Activated CD4-positive, alpha-beta memory T cell treated with anti-CD3 and anti-CD28 coated beads, Interleukin-2, amount 10 ng/mL, durations not matched to agents 7 days and 5 days (primary cell): ENCODE measurements around the gene NGB. TPM values are rescaled to one million over a fixed set of nuclear protein-coding genes. Genes with fewer than 3 reads are reported as not detected.
A peak's percentile ranks its signal among the peaks of the same experiment; 100 is the strongest.
"Not testable (repeated sequence)": the region's sequence is repeated elsewhere in the genome, so short reads cannot be mapped to it uniquely, and the experiment has no call there.

ENCODE experiments used
- CTCF ChIA-PET: fragments of 350-600 bp; sonication (Branson Sonifier 250); formaldehyde crosslinking; loops from one replicate; lab custom pipeline; 2021; ENCODE audit warnings: antibody characterized with exemption, inconsistent platforms; lab: Charles Lee
- POLR2A ChIA-PET: fragments of 350-600 bp; sonication (Branson Sonifier 250); formaldehyde crosslinking; loops from one replicate; lab custom pipeline; 2021; ENCODE audit warnings: antibody characterized with exemption; lab: Charles Lee
- DNase-seq: peaks from one replicate; pipeline ENCODE4 v3.0.0-alpha.2; 2020
- H3K27ac Mint-ChIP-seq: one replicate; pipeline ENCODE4 v1.8.0; 2021; ENCODE audit warnings: mild to moderate bottlenecking, mixed read lengths
- H3K27me3 Mint-ChIP-seq: one replicate; pipeline ENCODE4 v1.8.0; 2021; ENCODE audit warnings: mixed read lengths
- H3K36me3 Mint-ChIP-seq: one replicate; pipeline ENCODE4 v1.8.0; 2021; ENCODE audit warnings: low read depth, mixed read lengths
- H3K4me1 Mint-ChIP-seq: one replicate; pipeline ENCODE4 v1.8.0; 2021; ENCODE audit warnings: mixed read lengths
- H3K4me3 Mint-ChIP-seq: one replicate; pipeline ENCODE4 v1.8.0; 2021; ENCODE audit warnings: mild to moderate bottlenecking, mixed read lengths
- H3K9me3 Mint-ChIP-seq: one replicate; pipeline ENCODE4 v1.8.0; 2021; ENCODE audit warnings: mixed read lengths
- total RNA-seq, 2 experiments: library from RNA; stranded (reverse); gene quantifications; one replicate each; pipeline ENCODE4 v1.2.3, GENCODE V29; 2021

The NGB gene
- total RNA-seq: not detected

GRCh38 chr14:77271113-77271710 is at the start of gene NGB:
TSS of gene NGB (minus strand) at chr14:77271206. CDS start at chr14:77270937, 269 bp downstream.
- Mint-ChIP-seq H3K9me3 (peaks cover 2% of the 10 kb centered on the region), H3K27ac (no peak within 1 kb of the TSS), H3K36me3 (no peaks in the 10 kb centered on the region), H3K4me1 (peaks cover 1% of the 10 kb centered on the region), H3K4me3 (no peak within 1 kb of the TSS), H3K27me3 (peaks cover 42% of the 10 kb centered on the region)
- DNase-seq: no peak
- ChIA-PET POLR2A (no interaction called here), CTCF (interaction anchor here (0.7 kb wide), 1 partner anchor 24 kb away, joined by 3 read pairs; no protein-coding TSS in a partner anchor)

- H3K27ac Mint-ChIP-seq: peak within 1 kb of the TSS; percentile 97
- no peaks in the 10 kb centered on the region for H3K36me3 Mint-ChIP-seq
- DNase-seq: peak; percentile 93
- CTCF ChIA-PET: interaction anchor here (1.2 to 3.3 kb wide), 4 partner anchors 18 to 168 kb away, joined by 3 to 28 read pairs (median 10); partner anchors contain the start of genes SAMD15 and TMED8
- H3K9me3 Mint-ChIP-seq: no peaks in the 10 kb centered on the region
- H3K27me3 Mint-ChIP-seq: no peaks in the 10 kb centered on the region
- POLR2A ChIA-PET: interaction anchor here (0.8 to 4.4 kb wide), 13 partner anchors 8 to 440 kb away, joined by 3 to 39 read pairs (median 3); partner anchors contain the start of genes AHSA1, CIPC, SAMD15 and TMED8
- peak within 1 kb of the TSS; percentile 93 for H3K4me3 Mint-ChIP-seq
- peaks cover 25% of the 10 kb centered on the region for H3K4me1 Mint-ChIP-seq
Measured at GRCh38 chr14:77320238-77320935, 49.4 kb upstream of the NGB start, which contains the start of gene POMT2. TSS of gene POMT2 (minus strand) at chr14:77320883. CDS start at chr14:77320681, 202 bp downstream.

GRCh38 chr14:77319422-77319821 is 48.4 kb upstream of the NGB start:
- peaks cover 25% of the 10 kb centered on the region for H3K4me1 Mint-ChIP-seq
- no peaks in the 10 kb centered on the region for H3K27me3 Mint-ChIP-seq
- H3K4me3 Mint-ChIP-seq: peak overlapping the region; percentile 12
- no peak overlapping the region for H3K27ac Mint-ChIP-seq
- no peaks in the 10 kb centered on the region for H3K36me3 Mint-ChIP-seq
- H3K9me3 Mint-ChIP-seq: no peaks in the 10 kb centered on the region
- peak; percentile 14 for DNase-seq
- ChIA-PET POLR2A (interaction anchor here (4.4 kb wide), 1 partner anchor 57 kb away, joined by 39 read pairs; the partner anchor contains the start of genes SAMD15 and TMED8), CTCF (interaction anchor here (1.2 to 3.3 kb wide), 3 partner anchors 17 to 167 kb away, joined by 3 to 28 read pairs (median 3); partner anchors contain the start of genes SAMD15 and TMED8)

GRCh38 chr14:77318756-77319155 is 47.8 kb upstream of the NGB start:
- H3K27me3 Mint-ChIP-seq, H3K4me3 Mint-ChIP-seq, DNase-seq, POLR2A ChIA-PET, H3K9me3 Mint-ChIP-seq, H3K36me3 Mint-ChIP-seq, H3K27ac Mint-ChIP-seq: not testable (repeated sequence)
- peaks cover 25% of the 10 kb centered on the region for H3K4me1 Mint-ChIP-seq
- CTCF ChIA-PET: interaction anchor here (0.7 to 1.2 kb wide), 2 partner anchors 58 to 172 kb away, joined by 3 to 4 read pairs; partner anchors contain the start of genes SAMD15 and TMED8

GRCh38 chr14:77318006-77318553 is 47.1 kb upstream of the NGB start:
- no peak overlapping the region for H3K27ac Mint-ChIP-seq
- ChIA-PET POLR2A (no interaction called here), CTCF (no interaction called here)
- no peaks in the 10 kb centered on the region for H3K27me3 Mint-ChIP-seq
- no peaks in the 10 kb centered on the region for H3K9me3 Mint-ChIP-seq
- H3K36me3 Mint-ChIP-seq: no peaks in the 10 kb centered on the region
- DNase-seq: peak; percentile 14
- H3K4me1 Mint-ChIP-seq: peaks cover 25% of the 10 kb centered on the region
- H3K4me3 Mint-ChIP-seq: no peak overlapping the region

- peaks cover 15% of the 10 kb centered on the region for H3K4me1 Mint-ChIP-seq
- DNase-seq: peak; percentile 13
- no peak overlapping the region for H3K4me3 Mint-ChIP-seq
- ChIA-PET CTCF (interaction anchor here (0.7 to 4.4 kb wide), 13 partner anchors 14 to 875 kb away, joined by 3 to 175 read pairs (median 8); partner anchors contain the start of genes SAMD15 and TMED8), POLR2A (interaction anchor here (1.1 to 2.0 kb wide), 2 partner anchors 10 to 14 kb away, joined by 6 to 29 read pairs; no protein-coding TSS in a partner anchor)
- no peaks in the 10 kb centered on the region for H3K9me3 Mint-ChIP-seq
- no peaks in the 10 kb centered on the region for H3K27me3 Mint-ChIP-seq
- no peak overlapping the region for H3K27ac Mint-ChIP-seq
- H3K36me3 Mint-ChIP-seq: no peaks in the 10 kb centered on the region
Measured at GRCh38 chr14:77316872-77317301, 45.9 kb upstream of the NGB start.

- no peak overlapping the region for H3K27ac Mint-ChIP-seq
- H3K4me3 Mint-ChIP-seq: no peak overlapping the region
- POLR2A ChIA-PET: interaction anchor here (1.0 to 2.0 kb wide), 4 partner anchors 9 to 218 kb away, joined by 3 to 29 read pairs (median 4); partner anchors contain the start of gene CIPC
- no peaks in the 10 kb centered on the region for H3K27me3 Mint-ChIP-seq
- peaks cover 12% of the 10 kb centered on the region for H3K4me1 Mint-ChIP-seq
- DNase-seq: peak; percentile 4
- CTCF ChIA-PET: interaction anchor here (0.7 to 4.4 kb wide), 34 partner anchors 13 to 875 kb away, joined by 3 to 175 read pairs (median 4); partner anchors contain the start of genes SAMD15 and TMED8
- H3K36me3 Mint-ChIP-seq: no peaks in the 10 kb centered on the region
- H3K9me3 Mint-ChIP-seq: no peaks in the 10 kb centered on the region
Measured at GRCh38 chr14:77316195-77316505, 45.1 kb upstream of the NGB start.

- POLR2A ChIA-PET: interaction anchor here (1.0 to 2.0 kb wide), 3 partner anchors 12 to 216 kb away, joined by 3 to 29 read pairs (median 3); partner anchors contain the start of gene CIPC
- Mint-ChIP-seq H3K36me3 (no peaks in the 10 kb centered on the region), H3K4me3 (no peak overlapping the region), H3K27me3 (no peaks in the 10 kb centered on the region), H3K27ac (no peak overlapping the region), H3K4me1 (peaks cover 8% of the 10 kb centered on the region), H3K9me3 (no peaks in the 10 kb centered on the region)
- CTCF ChIA-PET: interaction anchor here (1.1 to 4.4 kb wide), 14 partner anchors 12 to 359 kb away, joined by 3 to 175 read pairs (median 5); no protein-coding TSS in a partner anchor
- peak; percentile 9 for DNase-seq
Measured at GRCh38 chr14:77314539-77315457, 43.8 kb upstream of the NGB start.

- Mint-ChIP-seq H3K9me3 (no peaks in the 10 kb centered on the region), H3K36me3 (no peaks in the 10 kb centered on the region), H3K4me3 (no peak overlapping the region), H3K27me3 (no peaks in the 10 kb centered on the region), H3K27ac (no peak overlapping the region), H3K4me1 (peaks cover 3% of the 10 kb centered on the region)
- CTCF ChIA-PET: interaction anchor here (3.6 to 4.4 kb wide), 2 partner anchors 11 to 162 kb away, joined by 64 to 175 read pairs; no protein-coding TSS in a partner anchor
- POLR2A ChIA-PET: no interaction called here
- no peak for DNase-seq
Measured at GRCh38 chr14:77314043-77314442, 43.0 kb upstream of the NGB start.

- no peaks in the 10 kb centered on the region for H3K27me3 Mint-ChIP-seq
- POLR2A ChIA-PET: no interaction called here
- CTCF ChIA-PET: interaction anchor here (0.6 to 4.4 kb wide), 3 partner anchors 10 to 161 kb away, joined by 3 to 175 read pairs (median 64); no protein-coding TSS in a partner anchor
- no peaks in the 10 kb centered on the region for H3K36me3 Mint-ChIP-seq
- H3K27ac Mint-ChIP-seq: no peak overlapping the region
- H3K4me3 Mint-ChIP-seq: no peak overlapping the region
- peaks cover 4% of the 10 kb centered on the region for H3K4me1 Mint-ChIP-seq
- DNase-seq: no peak
- no peaks in the 10 kb centered on the region for H3K9me3 Mint-ChIP-seq
Measured at GRCh38 chr14:77313371-77313770, 42.4 kb upstream of the NGB start.

- Mint-ChIP-seq H3K4me3 (no peak overlapping the region), H3K27me3 (no peaks in the 10 kb centered on the region), H3K36me3 (no peaks in the 10 kb centered on the region), H3K4me1 (peaks cover 13% of the 10 kb centered on the region), H3K9me3 (no peaks in the 10 kb centered on the region), H3K27ac (no peak overlapping the region)
- CTCF ChIA-PET: no interaction called here
- DNase-seq: no peak
- POLR2A ChIA-PET: no interaction called here
Measured at GRCh38 chr14:77311217-77311616, 40.2 kb upstream of the NGB start.
